HG03575 (cell line): Measurements from ENCODE around the gene SIN3B.

Source experiments
- ATAC-seq: cut with Tn5 transposase; IDR thresholded peaks from one replicate; pipeline ENCODE4 v1.9.1; 2021; ENCODE audit not compliant: unreplicated experiment, insufficient number of reproducible peaks, low FRiP score; ENCODE audit errors: extremely low read depth

Gene SIN3B

DNA sequence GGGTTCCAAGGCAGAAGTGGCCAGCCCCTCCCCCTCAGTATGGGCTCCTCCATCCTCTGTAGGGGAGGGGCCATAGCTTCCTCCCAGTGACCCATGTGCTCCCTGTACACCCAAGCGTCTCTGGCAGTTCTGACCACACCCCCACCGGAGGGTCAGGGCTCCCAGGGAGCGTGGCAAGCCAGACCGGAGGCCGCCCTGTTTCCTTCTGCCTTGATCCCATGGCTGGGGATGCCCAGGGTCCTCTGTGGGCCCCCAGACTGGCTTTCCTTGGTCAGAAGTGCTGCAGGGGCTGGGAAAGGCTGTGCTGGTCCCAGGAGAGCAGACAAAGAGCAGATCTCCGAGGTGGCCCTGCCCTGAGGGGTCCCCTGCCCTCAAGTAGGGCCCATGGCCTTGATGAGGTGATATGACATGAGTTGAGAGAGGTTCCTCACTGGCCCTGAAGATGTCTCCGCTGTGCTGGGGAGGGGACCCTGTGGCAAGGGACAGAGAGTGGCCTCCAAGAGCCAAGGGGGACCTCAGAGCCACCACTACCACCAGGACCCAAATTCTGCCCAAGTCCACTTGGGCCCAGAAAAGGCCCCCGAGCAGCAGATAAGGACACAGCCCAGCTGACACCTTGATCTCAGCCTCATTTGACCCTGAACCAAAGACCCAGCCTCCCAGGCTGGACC, 51.8 kb downstream of the SIN3B start:
- ATAC-seq = no peak

DNA sequence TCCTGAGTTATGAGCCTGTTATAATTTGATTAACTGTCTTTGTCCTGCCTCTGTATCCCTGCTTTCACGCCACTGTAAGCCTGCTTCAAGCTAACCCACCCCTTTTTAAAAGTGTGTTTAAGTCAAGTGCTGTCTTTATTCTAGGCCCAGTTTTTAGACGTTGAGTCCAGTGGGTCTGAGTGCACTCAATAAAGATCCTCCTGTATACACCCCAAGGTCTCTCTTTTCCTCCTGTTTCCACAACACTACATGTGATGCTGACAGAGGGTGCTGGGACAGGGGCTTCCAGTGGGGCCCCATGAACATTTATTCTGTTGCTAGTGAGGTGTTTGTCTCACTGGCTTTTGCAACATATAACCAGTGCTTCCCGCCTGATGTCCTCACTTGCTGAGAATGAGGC, 52.9 kb downstream of the SIN3B start:
- ATAC-seq = no peak

DNA sequence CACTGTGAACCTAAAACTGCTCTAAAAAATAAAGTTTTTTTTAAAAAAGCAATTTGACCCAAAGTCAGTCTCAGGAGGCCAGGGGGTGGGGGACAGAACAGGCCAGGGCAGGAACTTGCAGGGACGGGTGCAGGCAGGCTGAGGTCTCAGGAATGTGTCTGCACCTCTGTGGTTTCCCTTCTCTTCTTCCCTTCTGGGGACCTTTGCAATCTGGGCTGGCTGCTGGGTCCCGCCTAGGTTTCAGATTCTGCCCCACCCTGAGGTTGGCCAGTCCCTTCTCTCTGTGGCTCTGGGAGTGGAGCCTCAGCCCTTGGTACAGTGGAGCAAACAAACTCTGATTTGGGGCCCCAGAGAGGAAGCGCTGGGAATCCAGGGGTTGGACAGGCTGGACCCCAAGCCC, 54.3 kb downstream of the SIN3B start:
- ATAC-seq = no peak

DNA sequence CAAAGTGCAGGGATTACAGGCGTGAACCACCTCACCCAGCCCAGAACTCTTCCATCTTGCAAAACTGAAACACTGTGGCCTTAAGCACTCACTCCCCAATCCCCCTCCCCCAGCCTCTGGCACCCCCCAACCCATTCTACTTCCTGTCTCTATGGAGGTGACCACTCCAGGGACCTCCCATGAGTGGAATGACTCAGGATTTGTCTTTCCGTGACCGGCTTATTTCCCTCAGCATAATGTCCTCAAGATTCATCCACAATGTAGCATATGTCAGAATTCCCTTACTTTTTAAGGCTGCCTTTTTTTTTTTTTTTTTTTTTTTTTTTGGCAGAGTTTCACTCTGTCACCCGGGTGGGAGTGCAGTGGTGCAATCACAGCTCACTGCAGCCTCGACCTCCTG, 56.0 kb downstream of the SIN3B start:
- no peak for ATAC-seq

DNA sequence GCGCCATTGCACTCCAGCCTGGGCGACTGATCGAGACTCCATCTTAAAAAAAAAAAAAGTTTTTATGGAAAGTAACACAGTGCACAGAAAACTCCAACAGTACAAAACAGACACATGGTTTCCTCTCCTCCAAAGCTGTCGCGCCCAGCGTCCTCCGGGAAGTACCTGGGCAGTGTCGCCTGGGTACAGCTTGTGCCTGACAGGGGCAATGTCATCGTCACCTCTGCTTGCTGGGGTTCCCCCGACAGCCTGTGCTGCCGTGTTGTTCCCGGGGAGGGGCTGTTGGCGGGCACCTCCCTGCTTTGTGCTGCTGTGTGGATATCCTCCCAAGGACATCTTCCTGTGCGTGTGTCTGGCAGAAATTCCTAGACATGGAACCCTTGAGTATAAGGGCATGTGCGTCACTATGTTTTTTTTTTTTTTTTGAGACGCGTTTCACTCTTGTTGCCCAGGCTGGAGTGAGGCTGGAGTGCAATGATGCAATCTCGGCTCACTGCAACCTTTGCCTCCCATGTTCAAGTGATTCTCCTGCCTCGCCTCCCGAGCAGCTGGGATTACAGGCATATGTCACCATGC, 57.2 kb downstream of the SIN3B start:
- no peak for ATAC-seq

DNA sequence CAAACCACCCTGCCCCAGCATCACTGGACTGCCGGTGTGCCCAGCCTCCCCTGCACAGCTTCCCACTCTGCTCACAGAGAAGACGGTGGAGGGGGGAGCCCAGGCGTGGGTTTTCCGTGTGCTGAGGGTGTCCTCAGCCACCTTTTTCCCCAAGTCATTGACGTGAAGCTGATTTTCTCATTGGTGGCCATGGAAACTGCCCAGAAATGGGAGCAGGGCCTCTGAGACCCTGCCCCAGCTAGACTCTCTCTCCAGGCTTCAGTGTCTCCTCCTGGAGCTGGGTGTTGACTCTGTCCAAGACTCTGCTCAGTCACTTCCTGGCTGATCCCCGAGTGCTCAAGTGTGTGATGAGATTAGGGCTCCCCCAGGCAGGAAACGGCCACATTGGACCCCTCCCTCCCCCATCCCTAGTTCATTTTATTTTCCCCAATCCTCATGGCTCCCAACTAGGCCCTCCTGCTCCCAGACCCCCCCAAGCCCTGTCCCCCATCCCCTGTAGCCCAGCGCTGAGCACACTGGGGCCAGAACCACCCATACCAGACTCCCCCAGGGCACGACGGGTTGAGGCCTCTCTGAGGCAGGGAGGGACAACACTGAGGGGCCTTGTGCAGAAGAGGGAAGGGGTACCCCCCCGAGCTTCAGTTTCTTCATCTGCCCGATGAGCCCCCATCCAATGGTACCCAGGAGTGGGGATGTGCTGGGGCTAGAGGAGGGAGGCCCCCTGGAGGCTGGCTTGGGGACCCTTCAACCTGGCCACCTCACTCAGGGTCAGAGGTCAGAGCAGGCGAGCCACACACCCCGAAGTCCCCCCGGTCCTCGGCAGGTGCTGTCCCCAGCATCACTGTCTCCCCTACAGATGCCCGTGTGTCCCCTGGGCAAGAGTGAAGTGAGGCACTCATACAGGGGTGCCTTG, 58.4 kb downstream of the SIN3B start:
- no peak for ATAC-seq

DNA sequence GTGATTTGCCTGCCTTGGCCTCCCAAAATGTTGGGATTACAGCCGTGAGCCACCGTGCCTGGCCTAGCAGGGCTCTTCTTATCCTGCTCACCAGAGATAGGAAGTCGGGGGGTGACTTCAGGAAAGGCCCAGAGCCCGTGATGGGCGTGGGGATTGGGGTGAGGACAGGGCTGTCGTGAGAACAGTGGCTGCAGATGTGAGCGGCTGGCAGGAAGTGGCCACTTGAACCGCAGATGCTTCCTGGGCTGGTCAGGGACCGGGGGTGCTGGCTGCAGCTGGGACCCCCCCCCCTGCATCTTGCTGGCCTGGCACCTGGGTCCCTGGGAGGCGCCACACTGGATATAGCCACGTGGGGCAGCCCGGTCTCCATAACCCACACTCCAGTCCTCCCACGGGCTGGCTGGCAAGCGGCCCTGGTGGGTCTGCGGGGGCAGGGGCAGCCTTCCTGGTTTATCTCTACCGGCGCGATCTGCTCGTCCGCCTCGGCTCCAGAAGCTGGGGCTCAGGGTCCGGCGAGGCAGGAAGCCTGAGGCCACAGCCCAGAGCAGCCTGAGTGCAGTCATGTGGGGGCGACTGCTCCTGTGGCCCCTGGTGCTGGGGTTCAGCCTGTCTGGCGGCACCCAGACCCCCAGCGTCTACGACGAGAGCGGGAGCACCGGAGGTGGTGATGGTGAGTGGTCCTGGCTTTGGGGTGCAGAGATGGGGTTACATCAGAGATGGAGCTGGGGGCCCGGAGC, 59.6 kb downstream of the SIN3B start, which contains the start of gene F2RL3:
Gene F2RL3, plus strand, starts transcription at position 371 of the 737 bp plus-strand sequence. Its CDS starts 191 bp downstream, at position 562.
- no peak for ATAC-seq

DNA sequence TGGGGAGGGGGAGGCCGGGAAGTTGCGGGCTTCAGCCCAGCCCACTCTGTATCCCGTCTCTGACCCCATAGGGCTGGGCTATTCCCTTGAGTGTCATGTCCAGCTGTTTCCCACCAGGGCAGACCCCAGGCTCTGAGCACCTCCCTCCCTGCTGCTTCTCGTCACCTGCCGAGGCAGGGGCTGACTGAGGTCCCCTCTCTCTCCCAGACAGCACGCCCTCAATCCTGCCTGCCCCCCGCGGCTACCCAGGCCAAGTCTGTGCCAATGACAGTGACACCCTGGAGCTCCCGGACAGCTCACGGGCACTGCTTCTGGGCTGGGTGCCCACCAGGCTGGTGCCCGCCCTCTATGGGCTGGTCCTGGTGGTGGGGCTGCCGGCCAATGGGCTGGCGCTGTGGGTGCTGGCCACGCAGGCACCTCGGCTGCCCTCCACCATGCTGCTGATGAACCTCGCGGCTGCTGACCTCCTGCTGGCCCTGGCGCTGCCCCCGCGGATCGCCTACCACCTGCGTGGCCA, 60.2 kb downstream of the SIN3B start:
- no peak for ATAC-seq

DNA sequence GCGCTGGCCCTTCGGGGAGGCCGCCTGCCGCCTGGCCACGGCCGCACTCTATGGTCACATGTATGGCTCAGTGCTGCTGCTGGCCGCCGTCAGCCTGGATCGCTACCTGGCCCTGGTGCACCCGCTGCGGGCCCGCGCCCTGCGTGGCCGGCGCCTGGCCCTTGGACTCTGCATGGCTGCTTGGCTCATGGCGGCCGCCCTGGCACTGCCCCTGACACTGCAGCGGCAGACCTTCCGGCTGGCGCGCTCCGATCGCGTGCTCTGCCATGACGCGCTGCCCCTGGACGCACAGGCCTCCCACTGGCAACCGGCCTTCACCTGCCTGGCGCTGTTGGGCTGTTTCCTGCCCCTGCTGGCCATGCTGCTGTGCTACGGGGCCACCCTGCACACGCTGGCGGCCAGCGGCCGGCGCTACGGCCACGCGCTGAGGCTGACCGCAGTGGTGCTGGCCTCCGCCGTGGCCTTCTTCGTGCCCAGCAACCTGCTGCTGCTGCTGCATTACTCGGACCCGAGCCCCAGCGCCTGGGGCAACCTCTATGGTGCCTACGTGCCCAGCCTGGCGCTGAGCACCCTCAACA, 60.8 kb downstream of the SIN3B start:
- no peak for ATAC-seq

DNA sequence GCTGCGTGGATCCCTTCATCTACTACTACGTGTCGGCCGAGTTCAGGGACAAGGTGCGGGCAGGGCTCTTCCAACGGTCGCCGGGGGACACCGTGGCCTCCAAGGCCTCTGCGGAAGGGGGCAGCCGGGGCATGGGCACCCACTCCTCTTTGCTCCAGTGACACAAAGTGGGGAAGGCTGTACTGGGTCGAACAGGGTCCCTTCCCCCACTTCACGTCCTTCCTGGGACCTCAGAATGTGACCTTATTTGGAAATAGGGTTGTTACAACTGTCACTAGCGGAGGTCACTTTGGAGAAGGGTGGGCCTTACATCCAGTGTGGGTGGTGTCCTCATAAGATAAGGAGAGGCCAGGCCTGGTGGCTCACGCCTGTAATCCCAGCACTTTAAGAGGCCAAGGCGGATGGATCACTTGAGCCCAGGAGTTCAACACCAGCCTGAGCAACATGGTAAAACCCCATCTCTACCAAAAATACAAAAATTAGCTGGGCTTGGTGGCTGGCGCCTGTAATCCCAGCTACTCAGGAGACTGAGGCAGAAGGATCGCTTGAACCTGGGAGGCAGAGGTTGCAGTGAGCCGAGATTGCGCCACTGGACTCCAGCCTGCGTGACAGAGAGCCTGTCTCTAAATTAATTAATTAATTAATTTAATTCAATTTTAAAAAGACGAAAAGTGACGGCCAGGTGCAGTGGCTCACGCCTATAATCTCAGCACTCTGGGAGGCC, 61.4 kb downstream of the SIN3B start:
- no peak for ATAC-seq

DNA sequence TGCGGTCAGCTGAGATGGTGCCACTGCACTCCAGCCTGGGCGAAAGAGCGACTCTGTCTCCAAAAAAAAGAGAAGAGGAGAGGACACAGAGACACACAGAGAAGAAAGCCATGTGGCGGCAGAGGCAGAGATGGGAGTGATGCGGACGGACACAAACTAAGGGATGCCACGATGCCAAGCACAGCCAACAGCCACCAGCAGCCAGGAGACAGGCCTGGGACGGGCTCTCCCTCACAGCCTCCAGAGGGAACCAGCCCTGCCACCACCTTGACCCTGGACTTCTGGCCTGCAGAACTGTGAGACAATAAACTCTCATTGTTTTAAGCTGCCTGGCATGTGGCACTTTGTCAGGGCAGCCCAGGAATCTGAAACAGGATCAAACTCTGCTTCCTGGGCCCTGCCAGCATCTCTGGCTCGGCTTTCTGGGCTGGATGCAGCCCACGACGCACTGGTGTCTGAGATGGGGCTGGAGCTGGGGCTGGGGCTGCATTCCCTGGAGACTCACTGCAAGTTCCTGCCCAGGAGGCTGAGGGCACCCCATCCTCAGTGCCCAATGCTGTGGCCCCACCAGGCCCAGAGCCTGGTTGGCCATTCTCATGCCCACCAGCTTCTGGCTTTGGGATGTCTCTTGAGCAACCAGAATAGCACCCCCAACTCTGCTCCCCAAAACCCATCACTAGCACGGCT, 62.6 kb downstream of the SIN3B start:
- ATAC-seq = no peak

DNA sequence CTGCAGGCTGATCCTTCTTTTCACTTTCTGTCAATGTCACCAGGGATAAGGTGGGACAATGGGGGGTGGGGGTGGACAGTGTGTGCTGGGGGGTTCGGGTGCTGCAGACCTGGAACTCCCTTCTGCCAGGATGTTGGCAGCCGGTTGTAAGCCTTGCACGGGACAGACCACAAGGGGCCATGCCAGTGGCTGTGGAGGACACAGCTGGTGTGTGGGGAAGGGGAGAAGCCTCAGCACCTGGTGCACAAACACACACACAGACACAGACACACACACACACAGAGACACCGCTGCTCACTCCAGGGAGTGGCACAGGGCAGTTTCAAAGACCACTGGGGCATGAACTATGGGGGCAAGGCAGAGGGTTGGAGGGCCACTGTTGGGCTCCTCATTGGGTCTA, 63.2 kb downstream of the SIN3B start:
- ATAC-seq = no peak

DNA sequence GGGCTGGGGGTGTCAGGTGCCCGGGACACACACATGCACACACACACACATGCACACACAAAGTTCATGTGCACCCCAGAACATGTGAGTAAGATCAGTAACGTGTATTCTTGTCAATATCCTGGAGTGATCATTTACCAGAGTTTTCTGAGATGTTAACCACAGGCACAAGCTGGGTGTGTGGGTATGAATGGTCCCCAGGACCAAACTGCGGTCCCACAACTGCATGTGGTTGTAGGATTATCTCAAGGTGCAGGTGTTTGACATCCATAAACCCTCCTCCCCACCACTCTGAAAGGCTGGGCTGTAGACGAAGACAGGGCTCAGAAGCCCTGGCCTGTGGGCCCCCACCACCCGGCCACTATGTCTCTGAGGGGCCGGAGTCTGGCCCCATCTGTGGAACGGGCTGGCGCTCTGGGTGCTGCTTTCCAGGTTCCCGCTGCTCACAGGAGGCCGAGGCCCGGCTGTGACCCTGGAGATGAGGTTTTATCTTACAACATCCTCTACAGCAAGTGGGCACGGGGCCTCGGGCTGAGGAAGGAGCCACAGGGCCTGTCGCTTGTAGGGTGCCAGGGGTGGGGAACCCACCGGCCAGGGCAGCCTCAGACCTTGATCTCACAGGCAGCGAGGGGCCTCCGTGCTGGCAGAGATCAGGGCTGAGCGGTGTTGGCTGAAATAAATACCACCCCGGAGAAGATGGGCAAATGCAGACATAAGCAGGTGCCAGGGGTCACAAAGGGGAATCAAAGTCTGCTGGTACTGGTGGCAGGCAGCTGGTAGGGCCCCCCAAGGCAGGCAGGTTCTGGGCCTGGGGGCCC, 63.9 kb downstream of the SIN3B start:
- no peak for ATAC-seq

DNA sequence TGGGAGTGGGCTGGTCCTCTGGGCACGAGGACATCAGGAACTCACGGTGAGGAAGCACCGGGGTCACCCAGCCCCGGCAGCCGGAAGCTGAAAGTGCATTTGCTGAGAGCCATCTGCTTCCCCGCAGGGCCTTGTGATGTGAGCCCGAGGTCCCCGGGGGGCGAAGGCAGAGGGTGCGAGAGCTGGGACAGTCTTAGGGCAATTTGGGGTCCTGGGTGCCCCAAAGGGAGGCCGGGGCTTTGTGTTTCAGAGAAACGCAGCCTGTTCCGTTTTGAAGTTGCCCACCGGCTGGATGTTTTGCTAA, 64.4 kb downstream of the SIN3B start:
- ATAC-seq = no peak

DNA sequence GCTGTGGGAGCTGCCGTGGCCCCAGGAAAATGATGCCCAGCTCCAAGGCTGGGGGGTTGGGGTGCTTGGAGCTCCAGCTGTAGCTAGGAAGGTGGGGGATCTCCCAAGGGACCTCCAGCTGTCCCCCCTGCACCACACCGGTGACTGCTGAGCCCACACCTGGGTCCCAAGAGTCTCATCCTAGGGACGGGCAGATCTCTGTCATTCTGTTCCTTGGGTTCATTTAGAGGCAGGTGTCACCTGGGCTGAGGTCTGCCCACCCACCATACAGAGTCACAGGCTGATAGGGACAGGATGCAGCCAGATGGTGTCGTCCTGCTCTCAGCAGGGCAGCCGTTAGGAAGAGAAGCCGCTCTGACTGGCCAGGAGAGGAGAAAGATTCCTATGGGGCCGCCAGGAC, 64.9 kb downstream of the SIN3B start:
- ATAC-seq = no peak

DNA sequence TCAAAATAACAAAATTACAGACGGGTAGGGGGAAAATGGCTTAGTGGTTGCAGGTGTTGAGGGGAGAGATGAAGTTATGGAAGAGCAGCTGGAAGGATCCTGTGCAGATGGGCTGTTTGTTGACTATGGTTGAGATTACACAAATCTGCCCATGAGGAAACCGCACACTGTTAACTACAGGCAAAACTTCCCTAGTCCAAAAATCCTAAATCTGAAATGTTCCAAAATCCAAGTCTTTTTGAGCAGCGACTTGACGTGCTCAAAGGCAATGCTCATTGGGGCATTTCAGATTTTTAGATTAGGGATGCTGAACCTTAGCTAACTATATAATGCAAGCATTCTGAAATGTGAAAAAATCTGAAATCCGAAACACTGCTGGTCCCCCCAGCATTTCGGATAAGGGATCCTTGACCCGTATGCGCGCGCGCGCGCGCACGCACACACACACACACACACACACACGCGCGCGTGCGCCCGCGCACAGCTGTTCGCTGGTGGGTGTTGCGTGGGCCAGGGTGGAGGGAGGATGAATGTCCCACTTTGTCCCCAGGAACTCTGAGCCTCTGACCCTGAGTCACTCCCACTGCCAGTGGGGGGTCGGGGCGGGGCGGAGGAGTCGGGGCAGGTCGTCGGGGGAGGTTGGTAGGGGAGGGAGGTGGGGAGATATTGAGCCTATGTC, 66.4 kb downstream of the SIN3B start:
- ATAC-seq = no peak
